Measurements from ENCODE around the gene KAZALD1. TPM values are rescaled to one million over a fixed set of nuclear protein-coding genes. Genes with fewer than 3 reads are reported as not detected.

The KAZALD1 gene
- total and polyA plus RNA-seq, 10 of the 15 experiments (the other 5 are each of a cell fraction or from before 2014, with no cell fraction given) = 0.10 to 4.3 (median 1.9) TPM

DNA sequence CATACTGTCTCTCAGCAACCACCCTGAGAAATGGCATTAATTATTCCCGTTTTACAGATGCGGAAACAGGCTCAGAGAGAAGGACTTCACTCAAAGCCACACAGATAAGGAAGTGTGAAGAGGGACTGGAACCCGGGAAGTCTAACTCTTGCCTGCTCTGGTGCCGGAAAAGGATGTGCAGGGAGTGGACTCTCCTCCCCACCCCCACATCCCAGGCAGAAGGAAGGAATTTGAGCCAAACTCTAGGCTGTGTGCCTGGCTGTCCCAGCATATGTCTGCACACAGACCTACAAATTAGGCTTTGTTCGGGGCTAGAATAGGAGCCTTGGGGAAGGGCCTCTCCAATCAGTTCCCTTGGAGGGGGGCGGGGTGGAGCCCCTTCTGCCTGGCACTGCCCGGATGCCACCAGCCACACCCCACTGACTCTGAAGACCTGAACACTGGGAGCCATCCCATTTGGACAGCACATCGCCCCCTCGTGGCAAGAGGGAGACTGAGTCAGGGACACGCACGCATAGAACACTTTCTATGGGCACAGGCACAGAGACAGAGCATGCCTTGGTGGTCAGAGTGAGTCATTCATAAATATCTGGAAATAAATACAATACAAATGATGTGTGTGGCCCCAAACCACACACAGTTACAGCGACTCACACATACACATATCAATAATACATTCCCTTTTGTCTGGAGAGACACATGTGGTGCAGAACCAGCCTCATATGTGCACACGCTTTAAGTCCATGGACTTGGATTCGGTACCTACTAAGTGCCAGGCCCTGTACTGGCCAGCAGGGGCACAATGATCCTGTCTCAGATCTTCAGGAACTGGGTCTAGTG, 49.0 kb upstream of the KAZALD1 start (continued):
- TF ChIP-seq E2F8 (IDR thresholded peaks at IDR 0.05; ENCODE audit: low read depth, partially characterized antibody) (peak; percentile 23), SMC3 (IDR thresholded peaks at IDR 0.05; ENCODE audit: borderline replicate concordance, low read length) (peak; percentile 54; the same call in 1 of the 2 replicates), MTA3 (IDR thresholded peaks at IDR 0.05; ENCODE audit: borderline replicate concordance, low read length) (no peak), LARP7 (IDR thresholded peaks at IDR 0.05) (no peak), FOXK2 (IDR thresholded peaks at IDR 0.05) (no peak), CHD2 (IDR thresholded peaks at IDR 0.05; ENCODE audit: borderline replicate concordance, low read depth, low read length) (0 out of 2 replicates have a peak, but pooled peaks have one; percentile 18), GATAD2B (conservative IDR thresholded peaks at IDR 0.05; ENCODE audit: low read depth) (peak; percentile 49; the same call in 1 of the 2 replicates), ASH2L (IDR thresholded peaks at IDR 0.05; ENCODE audit: borderline replicate concordance, low read depth) (no peak), IRF5 (IDR thresholded peaks at IDR 0.05; ENCODE audit: borderline replicate concordance) (no peak), RCOR1 (conservative IDR thresholded peaks at IDR 0.05; ENCODE audit: low read depth, low read length) (no peak; the same call in 1 of the 2 replicates), YY1 (IDR thresholded peaks at IDR 0.05; ENCODE audit: low read depth, low read length) (no peak), ZBTB33 (IDR thresholded peaks at IDR 0.05) (no peak), IKZF1 (conservative IDR thresholded peaks at IDR 0.05) (peak; percentile 71), NR2C1 (IDR thresholded peaks at IDR 0.05) (no peak), MEF2A (IDR thresholded peaks at IDR 0.05; ENCODE audit: insufficient read depth, low read depth, low read length) (0 out of 2 replicates have a peak, but pooled peaks have one; percentile 14), TCF7 (IDR thresholded peaks at IDR 0.05; ENCODE audit: borderline replicate concordance) (no peak), BRCA1 (IDR thresholded peaks at IDR 0.05; ENCODE audit: low read depth, low read length) (no peak), E4F1 (IDR thresholded peaks at IDR 0.05; ENCODE audit: borderline replicate concordance, partially characterized antibody) (no peak), NR2F1 (conservative IDR thresholded peaks at IDR 0.05) (no peak), PAX5 (IDR thresholded peaks at IDR 0.05; ENCODE audit: borderline replicate concordance, low read depth, low read length) (peak; percentile 71; the same call in 1 of the 2 replicates)

Measured in GM12878 (cell line).